DND-41 (cell line): ENCODE measurements around the gene RASGRF2.

Source experiments
- EZH2 ChIP-seq: IDR thresholded peaks from 3 replicates; pipeline ENCODE4 v1.6.1; 2012; ENCODE audit warnings: borderline replicate concordance, low read depth, mild to moderate bottlenecking, moderate library complexity, low read length, inconsistent platforms; ENCODE audit not compliant: severe bottlenecking
- TF ChIP-seq, protein P1 (sequence below): IDR thresholded peaks from 2 replicates; pipeline ENCODE4 v1.5.1; 2012; ENCODE audit warnings: borderline replicate concordance, low read length, moderate library complexity, mild to moderate bottlenecking; ENCODE audit not compliant: poor library complexity, severe bottlenecking; ENCODE audit errors: extremely low read depth

DNA sequence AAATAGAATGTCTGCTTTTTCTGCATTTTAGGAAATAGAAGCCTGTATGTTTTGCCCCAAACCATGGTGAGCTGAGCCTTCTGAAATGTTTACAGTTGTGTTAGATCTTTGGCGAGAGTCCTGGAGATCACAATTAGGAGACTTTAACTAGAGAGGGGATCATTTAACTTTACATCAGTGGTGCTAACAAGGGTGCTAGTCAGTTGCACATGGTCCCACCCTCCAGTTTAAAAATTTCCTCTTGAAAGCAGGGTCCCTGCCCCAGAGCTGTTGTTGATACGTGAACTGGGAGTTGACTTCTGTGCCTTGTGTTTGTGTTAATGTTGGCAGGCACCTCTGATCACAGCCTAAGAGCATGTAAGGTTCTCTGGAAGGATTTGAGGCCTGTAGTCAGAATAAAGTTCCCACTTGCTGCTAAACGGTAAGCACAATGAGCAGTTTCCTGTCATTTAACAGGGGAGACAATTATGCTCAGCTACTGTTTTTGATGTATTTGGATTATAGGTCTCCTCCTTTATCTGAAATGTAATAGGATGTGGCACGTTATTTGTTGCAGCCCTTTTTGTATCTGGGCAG lies 43.7 kb downstream of the RASGRF2 start:
- TF ChIP-seq, protein P1, sequence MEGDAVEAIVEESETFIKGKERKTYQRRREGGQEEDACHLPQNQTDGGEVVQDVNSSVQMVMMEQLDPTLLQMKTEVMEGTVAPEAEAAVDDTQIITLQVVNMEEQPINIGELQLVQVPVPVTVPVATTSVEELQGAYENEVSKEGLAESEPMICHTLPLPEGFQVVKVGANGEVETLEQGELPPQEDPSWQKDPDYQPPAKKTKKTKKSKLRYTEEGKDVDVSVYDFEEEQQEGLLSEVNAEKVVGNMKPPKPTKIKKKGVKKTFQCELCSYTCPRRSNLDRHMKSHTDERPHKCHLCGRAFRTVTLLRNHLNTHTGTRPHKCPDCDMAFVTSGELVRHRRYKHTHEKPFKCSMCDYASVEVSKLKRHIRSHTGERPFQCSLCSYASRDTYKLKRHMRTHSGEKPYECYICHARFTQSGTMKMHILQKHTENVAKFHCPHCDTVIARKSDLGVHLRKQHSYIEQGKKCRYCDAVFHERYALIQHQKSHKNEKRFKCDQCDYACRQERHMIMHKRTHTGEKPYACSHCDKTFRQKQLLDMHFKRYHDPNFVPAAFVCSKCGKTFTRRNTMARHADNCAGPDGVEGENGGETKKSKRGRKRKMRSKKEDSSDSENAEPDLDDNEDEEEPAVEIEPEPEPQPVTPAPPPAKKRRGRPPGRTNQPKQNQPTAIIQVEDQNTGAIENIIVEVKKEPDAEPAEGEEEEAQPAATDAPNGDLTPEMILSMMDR, result no peak
- TF ChIP-seq EZH2, result no peak
